Thyroid gland (tissue), 4 donors: Measurements from ENCODE around the gene OXGR1. TPM values are rescaled to one million over a fixed set of nuclear protein-coding genes. Genes with fewer than 3 reads are reported as not detected.
A peak's percentile ranks its signal among the peaks of the same experiment; 100 is the strongest.

Experiments
- DNase-seq, 2 donors: peaks; one replicate each; pipeline ENCODE4 v3.0.0-alpha.2; 2019
- H3K27ac ChIP-seq, 3 donors: fragments of 200-600 bp; sonication (generic); 1 replicate in 2 of 3; 2 replicates in 1 of 3; pipeline ENCODE4 v1.5.1; 2016 to 2019; ENCODE audit warnings: mild to moderate bottlenecking in 1 of 3, moderate library complexity in 1 of 3
- H3K27me3 ChIP-seq: fragments of 200-600 bp; sonication (generic); one replicate; pipeline ENCODE4 v1.5.1; 2019
- H3K36me3 ChIP-seq, 2 donors: fragments of 200-600 bp; sonication (generic); one replicate each; pipeline ENCODE4 v1.5.1; 2016 to 2019
- H3K4me1 ChIP-seq, 2 donors: fragments of 200-600 bp; sonication (generic); one replicate each; pipeline ENCODE4 v1.5.1; 2017 to 2019
- H3K4me3 ChIP-seq, 3 donors: fragments of 200-600 bp; sonication (generic); replicated peaks in 1 of 3; 1 replicate in 2 of 3; 2 replicates in 1 of 3; pipeline ENCODE4 v1.5.1; 2016; ENCODE audit warnings: mild to moderate bottlenecking in 1 of 3
- H3K9me3 ChIP-seq: fragments of 200-600 bp; sonication (generic); one replicate; pipeline ENCODE4 v1.5.1; 2017
- POLR2A ChIP-seq, 2 donors: fragments of 450-650 bp; IDR thresholded peaks; one replicate each; pipeline ENCODE4 v1.6.1; 2017; ENCODE audit warnings: antibody characterized with exemption in 2 of 2, mild to moderate bottlenecking in 2 of 2, moderate library complexity in 1 of 2
- whole genome bisulfite sequencing, 2 donors: methylation state at CpG; one replicate each; pipeline ENCODE4 v1.1.5; 2017; 5-methylcytosine and 5-hydroxymethylcytosine counted together
- intact Hi-C: fragments of 100-400 bp; cut with DNase I; formaldehyde crosslinking; loops from one replicate; pipeline ENCODE4 v1.15.1; 2023
- total RNA-seq, 4 donors: library from RNA; depleted of rRNA; stranded (reverse); fragments of >200 nt; gene quantifications; one replicate each; pipeline ENCODE4 v1.2.3, GENCODE V29; 2016
- TF ChIP-seq, protein P1 (sequence below), 6 experiments: fragments of 200-600 bp in 3 of 6; fragments of 450-650 bp in 3 of 6; sonication (generic) in 3 of 6; IDR thresholded peaks; one replicate each; pipeline ENCODE4 v1.5.1; 2016 to 2019; ENCODE audit warnings: antibody characterized with exemption in 6 of 6, mild to moderate bottlenecking in 2 of 6, inconsistent platforms in 1 of 6, moderate library complexity in 1 of 6

OXGR1 gene
- total RNA-seq, result 1 to 10 TPM; 1.2 to 6.7 (median 4.4) TPM

DNA sequence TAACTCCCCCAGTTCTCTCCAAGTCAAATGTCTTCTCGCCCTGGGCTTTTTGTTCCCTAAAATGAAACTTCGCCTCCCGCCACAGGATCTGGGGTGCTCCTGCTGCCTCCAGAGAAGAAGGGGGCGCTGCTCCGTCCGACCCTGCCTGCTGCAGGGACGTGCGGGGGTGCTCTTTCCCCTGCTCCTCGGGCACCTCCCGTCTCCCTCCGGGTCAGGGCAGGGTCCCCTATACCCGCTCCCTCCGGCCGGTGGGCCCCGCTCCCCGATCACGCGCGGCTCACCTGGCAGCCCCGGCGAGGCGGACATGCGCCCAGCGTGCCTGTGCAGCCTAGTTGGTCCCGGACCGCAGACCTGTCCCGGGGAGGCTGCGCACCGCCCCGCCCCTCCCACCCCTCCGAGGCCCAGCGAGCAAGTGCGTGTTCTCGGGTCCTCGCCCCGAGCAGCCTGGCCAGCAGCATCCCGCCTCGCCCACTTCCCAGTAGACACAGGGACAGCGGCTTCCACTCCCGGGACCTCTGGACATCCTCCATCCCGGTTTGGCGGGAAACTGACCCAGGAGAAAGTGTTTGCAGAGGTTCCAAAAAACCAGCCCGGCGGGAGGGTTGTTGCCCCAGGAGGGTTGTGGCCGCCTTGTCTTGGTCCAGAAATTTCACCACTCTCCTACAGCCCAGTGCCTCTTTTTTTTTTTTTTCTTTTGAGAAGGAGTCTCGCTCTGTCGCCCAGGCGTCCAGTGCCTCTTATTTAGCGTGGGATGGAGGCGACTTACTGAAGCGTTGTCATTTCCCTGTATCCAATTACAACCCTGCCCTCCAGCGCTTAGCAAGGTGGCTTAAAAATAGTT, at the start of gene OXGR1:
OXGR1 (minus strand) TSS at position 460 of the 841 bp plus-strand sequence. CDS start 6,717 bp downstream, outside the sequence.
- WGBS, 2 donors, result 5 to 11% methylated on average over 22 of the region's 52 CpGs
- no peaks in the 10 kb centered on the region for H3K9me3 ChIP-seq
- no peaks in the 10 kb centered on the region for H3K36me3 ChIP-seq
- no peaks in the 10 kb centered on the region for H3K27me3 ChIP-seq
- no peak for TF ChIP-seq POLR2A (IDR thresholded peaks at IDR 0.05)
- TF ChIP-seq, protein P1, sequence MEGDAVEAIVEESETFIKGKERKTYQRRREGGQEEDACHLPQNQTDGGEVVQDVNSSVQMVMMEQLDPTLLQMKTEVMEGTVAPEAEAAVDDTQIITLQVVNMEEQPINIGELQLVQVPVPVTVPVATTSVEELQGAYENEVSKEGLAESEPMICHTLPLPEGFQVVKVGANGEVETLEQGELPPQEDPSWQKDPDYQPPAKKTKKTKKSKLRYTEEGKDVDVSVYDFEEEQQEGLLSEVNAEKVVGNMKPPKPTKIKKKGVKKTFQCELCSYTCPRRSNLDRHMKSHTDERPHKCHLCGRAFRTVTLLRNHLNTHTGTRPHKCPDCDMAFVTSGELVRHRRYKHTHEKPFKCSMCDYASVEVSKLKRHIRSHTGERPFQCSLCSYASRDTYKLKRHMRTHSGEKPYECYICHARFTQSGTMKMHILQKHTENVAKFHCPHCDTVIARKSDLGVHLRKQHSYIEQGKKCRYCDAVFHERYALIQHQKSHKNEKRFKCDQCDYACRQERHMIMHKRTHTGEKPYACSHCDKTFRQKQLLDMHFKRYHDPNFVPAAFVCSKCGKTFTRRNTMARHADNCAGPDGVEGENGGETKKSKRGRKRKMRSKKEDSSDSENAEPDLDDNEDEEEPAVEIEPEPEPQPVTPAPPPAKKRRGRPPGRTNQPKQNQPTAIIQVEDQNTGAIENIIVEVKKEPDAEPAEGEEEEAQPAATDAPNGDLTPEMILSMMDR (IDR thresholded peaks at IDR 0.05), result no peak
- no peak within 1 kb of the TSS for H3K27ac ChIP-seq
- intact Hi-C loops, result no loop called here
- peaks cover 6 to 13% of the 10 kb centered on the region in 2 donors for H3K4me1 ChIP-seq
- peak within 1 kb of the TSS in 2 of 3 donors; percentile 28 to 30 for H3K4me3 ChIP-seq
- peak; percentile 53 to 54 for DNase-seq

DNA sequence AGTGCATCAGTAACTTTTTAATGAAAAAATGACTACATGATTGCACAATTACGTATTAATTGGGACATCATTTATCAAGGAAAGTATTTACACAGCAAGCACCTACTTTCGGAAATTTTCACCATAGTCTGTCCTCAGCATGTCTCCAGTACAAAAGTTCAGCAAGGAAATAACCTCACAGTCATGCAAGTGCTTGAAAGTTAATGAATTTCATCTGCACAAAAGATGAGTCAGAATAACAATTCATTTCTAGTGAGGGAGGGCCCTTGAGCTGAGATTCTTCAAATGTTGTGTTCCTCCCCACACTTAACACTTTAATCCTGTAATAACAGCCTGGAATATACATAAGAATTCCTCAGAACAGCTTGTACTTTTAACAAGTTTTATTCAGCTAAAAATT, 49.0 kb upstream of the OXGR1 start:
- intact Hi-C loops, result no loop called here
- no peak for DNase-seq
- H3K4me3 ChIP-seq, result no peak overlapping the region
- no peaks in the 10 kb centered on the region for H3K9me3 ChIP-seq
- TF ChIP-seq POLR2A (IDR thresholded peaks at IDR 0.05), result no peak
- TF ChIP-seq, protein P1 (IDR thresholded peaks at IDR 0.05), result no peak
- 75 to 78% methylated on average over 2 of the region's 2 CpGs for WGBS, 2 donors
- H3K4me1 ChIP-seq, result no peaks in the 10 kb centered on the region
- H3K27me3 ChIP-seq, result no peaks in the 10 kb centered on the region
- H3K36me3 ChIP-seq, result no peaks in the 10 kb centered on the region
- H3K27ac ChIP-seq, result no peak overlapping the region

DNA sequence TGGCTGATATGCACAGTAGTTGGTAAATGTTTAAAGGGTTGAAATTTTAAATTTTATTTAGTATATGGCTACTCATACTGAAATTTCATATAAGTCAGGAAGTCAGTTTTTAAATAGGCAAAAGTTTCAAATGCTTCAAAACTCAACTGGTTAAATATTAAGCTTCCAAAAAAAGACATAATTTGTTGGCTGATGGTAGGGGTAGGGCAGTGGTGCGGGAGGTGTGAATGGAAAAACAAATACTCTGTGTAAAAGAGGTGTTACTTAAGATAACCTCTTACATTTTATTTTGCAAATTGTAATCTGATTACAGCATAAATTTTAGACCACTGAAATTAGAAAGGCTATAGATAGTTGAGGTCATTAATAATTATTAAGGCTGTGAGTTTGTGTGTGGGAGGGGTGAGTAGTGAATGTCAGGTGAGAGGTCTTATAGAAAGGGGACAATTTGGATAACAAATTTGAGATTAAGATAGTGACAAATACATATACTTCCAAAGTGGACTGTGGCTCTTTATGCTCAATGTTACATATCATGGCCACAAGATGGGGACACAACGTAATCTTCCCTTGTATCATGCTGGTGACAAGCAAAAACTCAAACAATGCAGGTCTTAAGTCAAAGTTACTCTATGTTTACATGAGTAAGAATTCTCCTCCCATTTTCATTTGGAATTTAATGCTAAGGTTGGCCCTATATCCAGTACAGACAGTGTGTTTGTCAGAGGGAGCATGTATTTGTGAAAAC, 36.6 kb upstream of the OXGR1 start:
- intact Hi-C loops, result no loop called here
- DNase-seq, result no peak
- H3K4me3 ChIP-seq, result no peak overlapping the region
- TF ChIP-seq, protein P1 (IDR thresholded peaks at IDR 0.05), result no peak
- no peak for TF ChIP-seq POLR2A (IDR thresholded peaks at IDR 0.05)
- 70 to 79% methylated on average over 2 of the region's 2 CpGs for WGBS, 2 donors
- no peaks in the 10 kb centered on the region for H3K36me3 ChIP-seq
- H3K4me1 ChIP-seq, result peaks cover 0 to 3% of the 10 kb centered on the region in 2 donors
- no peak overlapping the region for H3K27ac ChIP-seq
- no peaks in the 10 kb centered on the region for H3K9me3 ChIP-seq
- H3K27me3 ChIP-seq, result no peaks in the 10 kb centered on the region

DNA sequence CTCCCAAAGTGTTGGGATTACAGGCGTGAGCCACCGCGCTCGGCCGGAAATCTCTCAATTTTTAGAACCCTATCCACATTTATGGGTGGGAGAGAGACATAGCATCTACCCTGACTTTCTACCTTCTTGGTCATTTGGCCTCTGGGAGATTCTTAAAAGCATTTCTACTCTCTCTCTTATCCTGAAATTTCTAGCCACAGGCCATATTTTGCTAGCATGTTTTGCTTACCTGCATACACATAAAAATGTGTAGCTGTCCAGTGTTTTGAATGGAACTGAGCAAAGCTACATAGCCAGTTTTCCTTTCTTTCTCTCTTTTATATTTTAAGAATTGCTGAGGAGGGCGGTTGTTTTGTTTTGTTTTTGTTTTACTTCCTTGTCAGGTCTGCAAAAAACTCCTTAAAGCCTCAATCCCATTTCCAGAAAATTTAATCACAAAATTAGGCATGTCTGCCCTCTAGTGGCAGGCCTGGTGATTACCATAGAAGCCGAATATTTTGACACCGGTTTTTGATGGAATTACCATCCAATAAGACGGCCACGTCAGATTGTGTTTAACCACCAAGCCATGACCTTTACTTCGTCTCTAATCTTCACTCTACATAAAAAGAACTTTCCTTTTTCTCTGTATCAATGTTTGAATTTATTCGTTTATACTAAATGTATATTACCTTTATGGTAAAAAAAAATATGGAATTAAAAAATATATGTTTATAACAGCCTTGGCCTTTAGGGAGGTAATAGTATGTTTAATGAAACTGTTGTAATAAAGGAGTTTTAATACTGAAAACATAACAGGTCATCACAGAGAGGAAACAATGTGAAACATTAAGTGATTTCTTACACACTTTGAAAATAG, 34.4 kb upstream of the OXGR1 start:
- DNase-seq, result peak; percentile 58 to 66
- no peak overlapping the region for H3K4me3 ChIP-seq
- H3K9me3 ChIP-seq, result no peaks in the 10 kb centered on the region
- intact Hi-C loops, result no loop called here
- no peaks in the 10 kb centered on the region for H3K27me3 ChIP-seq
- 42% methylated on average over 12 of the region's 12 CpGs for WGBS, 2 donors
- H3K27ac ChIP-seq, result no peak overlapping the region
- no peak for TF ChIP-seq POLR2A (IDR thresholded peaks at IDR 0.05)
- TF ChIP-seq, protein P1 (IDR thresholded peaks at IDR 0.05), result peak; percentile 51 to 84 (median 82)
- H3K36me3 ChIP-seq, result no peaks in the 10 kb centered on the region
- H3K4me1 ChIP-seq, result peaks cover 0 to 3% of the 10 kb centered on the region in 2 donors
